Measurements from ENCODE around the gene ORAI1. TPM values are rescaled to one million over a fixed set of nuclear protein-coding genes. Genes with fewer than 3 reads are reported as not detected.

ORAI1 gene
- 10 to 100 TPM; 64.6 to 74.1 (median 70.8) TPM for total RNA-seq
- total RNA-seq (2013): 25.2 TPM

DNA sequence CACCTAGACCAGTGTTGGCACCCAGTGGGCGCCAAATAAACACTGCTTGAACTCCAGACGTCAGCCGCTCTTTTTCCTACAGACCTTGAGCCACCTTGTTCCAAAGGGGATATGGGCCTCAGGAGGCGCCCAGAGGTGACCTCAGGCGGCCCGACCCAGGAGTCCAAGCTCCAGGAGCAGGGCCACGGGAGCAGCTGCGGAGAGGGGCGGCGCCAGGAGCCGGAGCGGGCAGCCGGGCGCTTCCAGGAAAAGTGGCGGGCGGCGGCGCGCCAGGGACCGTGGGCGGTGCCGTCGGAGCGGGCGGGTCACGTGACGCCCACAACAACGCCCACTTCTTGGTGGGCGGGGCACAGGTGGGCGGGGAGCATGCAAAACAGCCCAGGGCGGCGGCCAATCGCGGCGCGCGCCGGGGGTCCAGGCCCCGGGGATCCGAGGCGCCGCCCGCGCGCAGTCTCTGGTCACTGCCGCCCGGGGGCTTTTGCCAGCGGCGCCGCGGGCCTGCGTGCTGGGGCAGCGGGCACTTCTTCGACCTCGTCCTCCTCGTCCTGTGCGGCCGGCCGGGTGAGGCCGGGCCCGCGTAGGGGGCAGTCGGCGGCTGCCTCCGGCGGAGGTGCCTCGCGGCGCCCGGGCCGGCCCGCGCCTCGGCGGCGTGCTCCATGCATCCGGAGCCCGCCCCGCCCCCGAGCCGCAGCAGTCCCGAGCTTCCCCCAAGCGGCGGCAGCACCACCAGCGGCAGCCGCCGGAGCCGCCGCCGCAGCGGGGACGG, at the start of gene ORAI1:
Gene ORAI1, plus strand, starts transcription at position 444 of the 766 bp plus-strand sequence.
- ATAC-seq (peak; percentile 71 to 89 (median 78)), DNase-seq (peak; percentile 98)
- H3K27me3 Mint-ChIP-seq (ENCODE audit: low read depth in 2 of 2): no peaks in the 10 kb centered on the region
- intact Hi-C loops (cut with micrococcal nuclease): loop anchor here (1.0 to 5.0 kb wide), 4 partner anchors 36 to 177 kb away; no protein-coding TSS in a partner anchor
- Histone ChIP-seq H3K9me3 (ENCODE audit: control insufficient read depth, insufficient read depth, low read length) (no peaks in the 10 kb centered on the region), H3K36me3 (ENCODE audit: control insufficient read depth, insufficient read depth, low read length) (peaks cover 10% of the 10 kb centered on the region), H3K4me1 (ENCODE audit: control insufficient read depth, insufficient read depth, low read length) (peaks cover 52% of the 10 kb centered on the region), H3K4me3 (ENCODE audit: low read length) (peak within 1 kb of the TSS; percentile 90), H3K27ac (ENCODE audit: low read length) (peak within 1 kb of the TSS; percentile 99), H3K27me3 (ENCODE audit: control insufficient read depth, insufficient read depth, low read length) (no peaks in the 10 kb centered on the region)
- H3K4me3 Mint-ChIP-seq: peak within 1 kb of the TSS; percentile 91
- TF ChIP-seq CTCF (IDR thresholded peaks at IDR 0.05): no peak
- peaks cover 41 to 52% of the 10 kb centered on the region in 2 donors for H3K4me1 Mint-ChIP-seq
- no peaks in the 10 kb centered on the region for H3K9me3 Mint-ChIP-seq
- WGBS (ENCODE audit: insufficient coverage): under 1% methylated on average over 92 of the region's 92 CpGs
- H3K27ac Mint-ChIP-seq: peak within 1 kb of the TSS; percentile 94
- no peaks in the 10 kb centered on the region for H3K36me3 Mint-ChIP-seq

GRCh38 chr12:121576851-121577391, 49.4 kb upstream of the ORAI1 start:
- peak overlapping the region; percentile 60 to 78 for H3K27ac Mint-ChIP-seq
- no peaks in the 10 kb centered on the region for H3K9me3 Mint-ChIP-seq
- H3K4me3 Mint-ChIP-seq: peak overlapping the region; percentile 73
- intact Hi-C loops (cut with micrococcal nuclease): no loop called here
- Histone ChIP-seq H3K4me1 (ENCODE audit: control insufficient read depth, insufficient read depth, low read length) (peaks cover 34% of the 10 kb centered on the region), H3K36me3 (ENCODE audit: control insufficient read depth, insufficient read depth, low read length) (peaks cover 23% of the 10 kb centered on the region), H3K9me3 (ENCODE audit: control insufficient read depth, insufficient read depth, low read length) (no peaks in the 10 kb centered on the region), H3K4me3 (ENCODE audit: low read length) (no peak overlapping the region), H3K27me3 (ENCODE audit: control insufficient read depth, insufficient read depth, low read length) (no peaks in the 10 kb centered on the region), H3K27ac (ENCODE audit: low read length) (no peak overlapping the region)
- no peak for ATAC-seq
- H3K27me3 Mint-ChIP-seq (ENCODE audit: low read depth in 2 of 2): no peaks in the 10 kb centered on the region
- TF ChIP-seq CTCF (IDR thresholded peaks at IDR 0.05): no peak
- WGBS (ENCODE audit: insufficient coverage): 73% methylated on average over 4 of the region's 4 CpGs
- peaks cover 8% of the 10 kb centered on the region for H3K36me3 Mint-ChIP-seq
- DNase-seq: no peak
- H3K4me1 Mint-ChIP-seq: peaks cover 18 to 35% of the 10 kb centered on the region in 2 donors

- no peak for ATAC-seq
- H3K27ac Mint-ChIP-seq: peak overlapping the region; percentile 60 to 78
- H3K4me3 Mint-ChIP-seq: peak overlapping the region; percentile 73
- H3K27ac ChIP-seq (ENCODE audit: low read length): no peak overlapping the region
- no peak for TF ChIP-seq CTCF (IDR thresholded peaks at IDR 0.05)
- peaks cover 23 to 36% of the 10 kb centered on the region in 2 donors for H3K4me1 Mint-ChIP-seq
- DNase-seq: no peak
- H3K9me3 Mint-ChIP-seq: no peaks in the 10 kb centered on the region
- H3K27me3 ChIP-seq (ENCODE audit: control insufficient read depth, insufficient read depth, low read length): no peaks in the 10 kb centered on the region
- H3K4me3 ChIP-seq (ENCODE audit: low read length): no peak overlapping the region
- peaks cover 23% of the 10 kb centered on the region for H3K36me3 ChIP-seq (ENCODE audit: control insufficient read depth, insufficient read depth, low read length)
- intact Hi-C loops (cut with micrococcal nuclease): no loop called here
- H3K9me3 ChIP-seq (ENCODE audit: control insufficient read depth, insufficient read depth, low read length): no peaks in the 10 kb centered on the region
- 96% methylated on average over 9 of the region's 10 CpGs for WGBS (ENCODE audit: insufficient coverage)
- H3K36me3 Mint-ChIP-seq: peaks cover 8% of the 10 kb centered on the region
- no peaks in the 10 kb centered on the region for H3K27me3 Mint-ChIP-seq (ENCODE audit: low read depth in 2 of 2)
- peaks cover 41% of the 10 kb centered on the region for H3K4me1 ChIP-seq (ENCODE audit: control insufficient read depth, insufficient read depth, low read length)
Observed at GRCh38 chr12:121577443-121578180, 48.7 kb upstream of the ORAI1 start.
